Skin epidermis (tissue), 12 donors: ENCODE measurements around the gene PAPPA2.

ENCODE experiments used
- H3K27ac ChIP-seq, 21 experiments: fragments of 200-600 bp; sonication (generic) in 11 of 21; one replicate each; pipeline ENCODE4 v1.5.0; 2020; ENCODE audit warnings: mild to moderate bottlenecking in 3 of 21, inconsistent platforms in 2 of 21, moderate library complexity in 2 of 21
- H3K4me3 ChIP-seq, 7 experiments: fragments of 200-600 bp; sonication (generic) in 2 of 7; one replicate each; pipeline ENCODE4 v1.5.0; 2020; ENCODE audit warnings: inconsistent platforms in 2 of 7, mild to moderate bottlenecking in 2 of 7, moderate library complexity in 1 of 7

PAPPA2 gene

DNA sequence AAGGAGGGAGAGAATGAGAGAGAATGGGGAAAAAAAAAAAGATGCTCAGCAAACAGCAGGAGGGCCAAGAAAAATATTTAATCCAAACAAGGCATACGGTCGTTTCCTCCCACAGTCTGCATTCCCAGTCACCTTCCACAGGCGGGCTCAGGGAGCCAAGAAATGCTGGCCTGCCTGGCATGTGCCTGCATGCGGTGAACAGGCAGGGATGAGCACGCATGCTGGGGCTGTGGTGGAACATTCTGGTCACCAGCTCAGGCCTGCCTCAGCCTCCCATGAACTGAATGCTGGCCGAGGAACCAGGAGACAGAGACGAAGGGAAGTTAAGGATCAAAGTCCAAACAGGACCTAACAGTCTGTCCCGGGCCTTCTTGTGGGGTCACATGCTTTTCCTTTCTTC lies 366.3 kb downstream of the PAPPA2 start:
- Histone ChIP-seq H3K4me3 (no peak overlapping the region), H3K27ac (no peak overlapping the region)

DNA sequence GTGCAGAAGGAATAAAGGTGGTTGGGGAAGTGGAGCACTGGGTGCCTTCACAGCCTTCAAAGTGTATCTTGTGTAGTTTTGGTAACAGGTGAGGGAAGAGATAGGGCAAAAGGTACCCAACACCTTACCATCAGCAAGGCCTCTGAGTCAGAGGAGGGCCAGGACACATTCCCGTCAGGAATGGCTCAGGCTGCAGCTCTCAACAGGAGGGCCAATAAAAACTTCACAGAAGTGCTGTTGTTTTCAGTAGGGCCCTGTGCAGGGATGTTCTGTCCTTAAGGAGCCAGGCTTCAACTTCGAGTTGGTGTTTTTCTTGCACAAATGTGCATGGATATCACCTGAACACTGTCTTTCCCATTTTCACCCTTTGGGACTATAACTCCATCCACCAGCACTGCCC lies 368.2 kb downstream of the PAPPA2 start:
- Histone ChIP-seq H3K27ac (no peak overlapping the region), H3K4me3 (no peak overlapping the region)

DNA sequence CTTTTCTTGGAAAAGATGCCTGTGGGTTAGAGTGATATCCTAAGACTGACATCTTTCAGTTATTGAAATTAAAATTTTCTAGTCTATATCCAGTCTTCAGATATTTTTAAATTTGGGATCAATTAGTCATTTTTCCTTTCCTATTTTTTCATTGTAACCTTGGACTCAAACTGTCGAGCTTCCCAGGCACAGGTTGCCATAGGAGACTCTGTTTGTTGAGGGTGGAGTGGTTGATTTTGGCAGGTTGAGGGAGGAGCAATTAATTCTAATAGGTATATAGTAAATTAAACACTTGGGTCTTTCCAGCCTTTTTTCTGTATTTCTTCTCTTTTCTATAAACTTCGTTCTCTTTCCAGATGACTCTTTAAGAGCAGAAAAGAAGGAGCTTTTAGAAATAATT lies 374.7 kb downstream of the PAPPA2 start:
- no peak overlapping the region for H3K4me3 ChIP-seq

DNA sequence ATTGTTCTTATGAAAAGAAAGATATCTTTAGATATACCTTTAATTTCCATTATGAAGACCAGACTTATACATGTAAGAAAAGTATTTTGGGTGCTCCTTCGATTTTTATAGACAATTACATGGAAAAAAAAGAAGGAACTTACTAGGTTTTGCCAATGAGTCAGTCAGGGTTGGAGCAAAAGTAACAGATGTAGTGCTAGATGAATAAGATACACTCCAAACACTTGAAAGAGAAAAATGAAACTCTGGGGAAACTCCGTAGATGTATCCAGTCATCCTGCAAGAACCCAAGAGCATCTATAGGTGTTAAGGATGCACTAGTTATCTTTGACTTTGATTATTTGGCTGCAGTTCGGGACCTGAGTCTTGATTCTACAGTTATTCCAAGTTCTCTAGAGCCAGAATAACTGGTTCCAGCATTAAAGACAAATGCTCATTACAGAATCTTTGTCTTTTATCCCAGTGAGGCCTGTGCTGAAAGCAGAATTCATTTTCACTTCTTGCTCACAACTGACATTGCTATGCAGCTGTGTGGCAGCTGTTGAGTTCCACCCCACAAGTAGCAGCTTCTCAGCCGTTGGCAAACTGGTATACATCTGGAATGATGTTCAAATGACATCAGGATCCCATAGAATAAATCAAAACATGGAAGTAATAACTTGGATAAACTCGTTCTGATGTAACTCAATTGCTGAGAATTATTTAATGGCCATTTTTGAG lies 375.5 kb downstream of the PAPPA2 start:
- peak overlapping the region in 1 of 21 experiments; percentile 18 for H3K27ac ChIP-seq
- no peak overlapping the region for H3K4me3 ChIP-seq

More for the DNA sequence above, 374.7 kb downstream of the PAPPA2 start:
- peak overlapping the region in 1 of 21 experiments; percentile 18 for H3K27ac ChIP-seq

DNA sequence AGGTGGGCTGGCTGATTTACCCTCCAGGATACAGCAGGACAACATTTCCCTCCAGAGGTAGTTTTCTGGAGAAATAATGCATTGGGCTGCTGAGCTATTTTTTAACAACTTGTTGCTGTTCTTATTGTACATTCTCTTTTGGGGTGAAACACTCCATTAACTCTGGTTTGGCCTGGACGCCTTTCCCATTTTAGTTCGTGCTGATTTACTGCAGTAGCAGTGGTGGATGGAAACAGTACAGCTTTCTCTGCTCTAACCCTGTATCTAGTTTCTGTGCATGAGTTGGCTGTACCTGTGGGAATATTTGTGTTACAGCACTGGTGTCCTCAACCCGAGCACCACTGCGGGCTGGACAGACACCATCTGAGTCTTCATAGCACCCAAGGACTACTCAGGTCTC lies 376.2 kb downstream of the PAPPA2 start:
- no peak overlapping the region for H3K4me3 ChIP-seq
- no peak overlapping the region for H3K27ac ChIP-seq

DNA sequence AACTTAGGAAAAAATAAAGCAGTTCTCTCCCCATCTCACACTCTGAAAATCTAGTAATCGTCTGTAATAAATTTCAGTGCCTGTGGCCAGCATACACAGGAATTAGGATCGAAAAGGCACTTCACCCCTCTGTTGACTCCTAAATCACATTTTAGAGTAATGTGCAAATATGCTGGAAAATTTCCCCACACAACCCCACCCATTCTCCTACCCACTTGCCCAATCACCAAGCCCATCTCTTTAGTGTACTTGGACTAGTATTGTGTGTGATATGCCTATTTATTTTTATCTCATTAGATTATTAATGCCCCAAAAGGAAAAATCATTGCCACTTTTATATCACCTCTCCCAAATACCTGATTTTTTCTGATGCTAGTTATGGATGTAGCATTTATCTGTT lies 378.3 kb downstream of the PAPPA2 start:
- no peak overlapping the region for H3K4me3 ChIP-seq
- H3K27ac ChIP-seq: peak overlapping the region in 1 of 21 experiments; percentile 18

DNA sequence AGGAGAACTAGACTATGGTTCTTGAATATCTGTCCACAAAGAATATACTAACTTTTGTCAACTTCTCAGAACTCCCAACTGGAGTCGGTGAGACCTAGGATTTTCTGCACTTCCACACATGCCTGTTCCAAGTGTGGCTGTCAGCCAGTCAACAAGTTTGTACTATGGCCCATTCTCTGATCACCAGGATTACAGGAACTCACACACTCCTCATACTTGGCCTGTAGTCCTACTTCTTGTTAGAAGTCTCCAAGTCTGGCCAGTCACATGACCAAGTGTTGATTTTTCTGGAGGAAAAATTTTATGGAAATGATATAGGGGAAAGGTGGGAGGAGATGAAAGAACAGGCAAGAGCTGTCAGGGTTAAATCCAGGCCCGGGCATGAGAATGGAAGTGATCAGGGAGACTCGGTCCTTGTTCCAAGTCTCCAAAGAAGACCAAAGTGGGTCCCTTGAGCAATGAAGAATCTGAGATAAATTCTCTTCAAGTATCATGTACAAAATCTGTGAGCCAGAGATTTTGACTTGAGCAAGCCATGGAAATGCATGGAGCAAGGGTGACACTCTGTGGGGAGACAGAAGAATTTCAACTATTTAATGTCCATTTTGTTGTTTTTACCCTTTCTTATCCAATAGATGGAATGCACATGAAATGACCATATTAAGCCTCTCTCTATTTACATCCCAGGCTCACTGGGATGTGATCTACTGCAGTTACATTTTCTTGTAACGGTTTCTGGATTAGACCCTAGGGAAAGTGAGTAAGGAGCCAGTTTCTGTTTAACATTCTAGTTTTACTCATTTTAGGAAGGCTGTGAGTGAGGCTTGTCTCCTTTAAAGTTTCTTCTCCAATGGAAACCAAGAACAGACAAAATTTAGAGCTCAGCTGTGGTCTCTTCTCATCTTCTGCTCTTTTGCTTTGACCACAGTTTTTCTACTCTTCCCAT lies 380.6 kb downstream of the PAPPA2 start:
- Histone ChIP-seq H3K27ac (no peak overlapping the region), H3K4me3 (no peak overlapping the region)

DNA sequence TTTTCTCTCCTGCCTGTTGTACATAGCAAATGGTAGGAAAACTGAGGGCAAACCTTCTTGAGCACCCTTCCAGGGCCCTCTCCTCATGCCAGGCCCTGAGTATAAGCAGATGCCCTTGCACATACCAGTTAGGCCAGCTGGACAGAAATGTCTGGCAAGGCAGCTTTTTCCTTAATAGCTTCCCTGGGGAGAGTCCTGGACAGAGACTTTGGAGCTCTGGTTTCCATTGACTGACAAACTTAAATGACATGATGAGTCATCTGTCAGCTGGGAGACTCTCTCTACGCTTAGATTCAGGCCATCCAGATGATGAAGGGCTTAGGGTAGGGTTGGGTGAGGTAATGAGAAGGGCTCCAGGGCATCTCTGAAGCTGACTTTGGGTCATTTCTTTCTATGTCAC lies 384.1 kb downstream of the PAPPA2 start:
- H3K27ac ChIP-seq: no peak overlapping the region
- no peak overlapping the region for H3K4me3 ChIP-seq

DNA sequence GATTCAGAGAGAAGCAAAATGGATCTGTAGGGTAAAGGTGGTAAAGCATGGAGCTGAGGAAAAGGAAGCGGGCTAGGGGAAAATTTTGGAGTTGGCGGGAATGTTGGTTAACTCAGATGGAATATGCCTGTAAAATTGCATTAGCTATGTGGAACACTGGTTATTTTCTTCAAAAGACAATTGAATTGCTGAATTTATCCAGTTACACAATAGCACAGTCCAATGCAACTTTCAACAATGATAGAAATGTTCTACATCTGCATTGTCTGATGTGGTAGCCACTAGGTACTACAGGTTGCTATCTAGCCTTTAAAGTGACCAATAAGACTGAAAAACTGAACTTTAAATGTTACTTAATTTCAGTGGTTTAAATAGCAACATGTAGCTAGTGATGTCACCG lies 386.3 kb downstream of the PAPPA2 start:
- H3K4me3 ChIP-seq: no peak overlapping the region

DNA sequence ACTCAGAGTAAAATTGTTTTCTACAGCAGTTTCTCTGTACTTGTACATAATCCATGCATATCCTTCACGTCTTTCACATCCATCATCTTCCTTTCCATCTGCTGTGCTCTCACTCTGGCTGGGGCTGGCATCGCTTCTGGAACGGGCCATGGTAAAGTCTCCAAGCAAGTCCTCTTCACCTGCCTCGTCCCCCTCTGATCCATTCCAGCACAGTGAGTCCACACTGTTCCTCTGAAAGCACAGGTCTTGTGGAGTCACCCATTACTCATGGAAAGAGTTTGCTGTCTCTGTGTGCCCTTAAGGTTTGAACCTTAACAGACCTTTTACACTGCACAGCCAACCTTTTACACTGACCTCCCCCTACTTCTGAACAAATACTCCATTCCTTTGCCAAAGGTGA lies 387.9 kb downstream of the PAPPA2 start:
- Histone ChIP-seq H3K27ac (no peak overlapping the region), H3K4me3 (no peak overlapping the region)

More for the DNA sequence above, 386.3 kb downstream of the PAPPA2 start:
- H3K27ac ChIP-seq: no peak overlapping the region

DNA sequence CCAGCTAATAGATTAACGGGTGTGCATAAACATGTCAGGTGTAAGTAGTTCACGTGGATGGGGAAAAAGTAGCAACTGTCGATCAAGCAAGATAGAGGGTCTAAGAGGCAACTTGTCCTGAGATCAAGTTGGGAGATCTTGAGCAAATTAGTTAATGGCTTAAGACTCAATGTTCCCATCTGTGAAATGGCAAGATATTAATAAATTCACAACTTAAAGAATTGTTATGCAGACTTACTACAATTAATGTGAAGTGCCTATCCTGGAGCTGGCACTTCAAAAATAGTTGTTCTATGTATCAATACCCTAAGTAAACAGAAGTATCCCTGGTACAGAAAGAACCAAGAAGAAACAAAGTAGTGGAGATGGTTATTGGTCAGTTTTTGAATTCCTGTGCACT lies 389.1 kb downstream of the PAPPA2 start:
- H3K4me3 ChIP-seq: no peak overlapping the region
- no peak overlapping the region for H3K27ac ChIP-seq

DNA sequence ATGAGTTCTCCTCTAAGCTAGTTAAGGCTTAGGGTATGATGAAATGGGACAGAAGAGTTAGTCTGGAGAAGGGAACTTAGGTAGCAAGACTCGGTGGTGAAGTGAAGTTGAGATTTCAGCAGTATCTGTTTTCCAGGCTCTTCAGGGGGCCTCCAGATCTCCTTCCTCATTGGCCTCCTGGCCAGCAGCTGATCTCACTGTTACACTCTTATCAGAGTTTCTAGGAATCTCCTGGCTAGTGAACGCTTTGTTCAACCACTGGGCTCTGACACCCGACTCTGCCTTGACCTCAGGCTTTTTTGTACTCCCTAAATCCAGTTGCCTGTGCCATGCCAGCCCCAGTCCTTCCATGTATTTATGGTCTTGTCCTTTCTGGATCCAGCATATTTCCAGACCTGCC lies 390.5 kb downstream of the PAPPA2 start:
- no peak overlapping the region for H3K4me3 ChIP-seq
- no peak overlapping the region for H3K27ac ChIP-seq

DNA sequence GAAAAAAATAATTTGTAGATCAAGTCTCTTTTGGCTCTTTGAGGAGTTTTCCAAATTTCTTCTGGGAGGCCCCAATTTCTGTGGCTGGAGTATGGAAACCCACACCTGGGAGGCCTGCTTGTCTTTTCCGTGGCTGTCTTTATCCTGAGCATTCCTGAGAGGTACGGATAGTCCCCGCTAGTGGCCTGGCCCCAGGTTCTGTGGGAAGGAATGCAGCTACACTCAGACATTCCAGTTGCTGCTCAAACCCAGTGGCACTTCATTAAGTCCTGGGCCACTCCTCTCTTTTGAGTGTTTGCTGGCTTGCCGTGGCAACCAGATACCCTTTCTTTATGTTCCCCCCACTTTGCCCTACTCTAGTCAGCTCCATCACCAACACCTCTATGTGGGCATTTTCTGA lies 391.1 kb downstream of the PAPPA2 start:
- H3K4me3 ChIP-seq: no peak overlapping the region
- H3K27ac ChIP-seq: no peak overlapping the region

DNA sequence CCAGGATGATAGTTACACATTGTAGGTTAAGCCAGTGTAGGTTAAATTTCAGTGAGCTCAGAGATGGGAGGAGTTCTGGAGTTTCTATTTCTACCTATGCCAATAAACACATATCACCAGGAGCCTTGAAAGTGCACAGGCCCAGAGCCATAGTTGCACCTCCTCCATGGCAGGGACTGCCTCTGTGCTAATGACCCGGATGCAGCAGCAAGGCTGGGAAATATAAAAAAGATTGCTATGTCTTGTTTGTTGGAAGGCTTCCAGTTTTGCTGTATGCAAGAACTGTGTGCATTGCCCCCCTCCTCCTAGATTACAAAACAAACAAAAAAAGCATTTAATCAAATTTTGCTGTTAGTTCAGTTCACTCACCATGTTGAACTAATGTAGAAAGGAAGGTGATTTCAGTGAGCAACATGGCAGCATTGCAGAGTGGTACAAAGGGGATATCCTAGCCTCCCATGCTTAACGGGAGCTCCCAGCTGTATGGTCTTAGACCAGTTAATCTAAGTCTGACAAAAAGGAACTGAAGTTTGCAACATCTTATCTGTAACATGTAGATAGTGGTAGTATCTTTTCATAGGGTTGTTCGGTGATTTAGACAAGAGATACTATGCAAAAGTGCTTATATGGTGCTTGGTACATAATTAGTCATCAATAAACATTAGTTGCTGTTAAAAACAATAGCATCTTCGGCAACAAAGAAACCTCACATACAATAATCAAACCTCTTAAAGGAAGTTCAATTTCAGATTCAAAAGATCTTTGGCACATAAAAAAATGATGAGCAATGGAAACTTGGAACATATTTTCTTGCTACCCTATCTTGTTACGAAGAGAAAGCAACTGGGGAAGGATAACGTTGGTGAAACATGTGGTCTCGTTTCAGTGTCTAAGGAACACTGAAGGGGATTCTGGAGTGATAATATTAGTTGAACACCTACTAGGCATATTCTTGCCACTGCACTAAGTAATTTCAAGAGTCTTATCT lies 392.1 kb downstream of the PAPPA2 start:
- Histone ChIP-seq H3K27ac (no peak overlapping the region), H3K4me3 (no peak overlapping the region)

DNA sequence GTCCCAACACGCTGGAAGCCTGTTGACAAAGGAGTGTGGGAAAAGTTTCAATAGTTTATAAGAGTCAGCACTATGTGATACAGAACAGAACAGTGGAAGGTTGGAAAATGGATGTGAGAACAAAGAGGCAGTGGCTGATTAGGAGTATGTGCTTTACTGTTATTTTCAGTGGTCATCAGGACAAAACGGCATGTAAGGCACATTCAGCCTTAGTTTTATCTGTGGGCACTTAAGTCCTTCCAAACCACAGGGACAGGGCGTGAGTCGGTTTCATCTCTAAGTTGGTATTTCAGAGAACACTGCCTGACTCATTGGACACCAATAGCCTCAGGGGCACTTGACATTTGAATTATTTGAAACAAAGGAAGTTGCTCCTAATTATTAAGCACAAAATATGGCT lies 394.7 kb downstream of the PAPPA2 start:
- Histone ChIP-seq H3K27ac (no peak overlapping the region), H3K4me3 (no peak overlapping the region)

DNA sequence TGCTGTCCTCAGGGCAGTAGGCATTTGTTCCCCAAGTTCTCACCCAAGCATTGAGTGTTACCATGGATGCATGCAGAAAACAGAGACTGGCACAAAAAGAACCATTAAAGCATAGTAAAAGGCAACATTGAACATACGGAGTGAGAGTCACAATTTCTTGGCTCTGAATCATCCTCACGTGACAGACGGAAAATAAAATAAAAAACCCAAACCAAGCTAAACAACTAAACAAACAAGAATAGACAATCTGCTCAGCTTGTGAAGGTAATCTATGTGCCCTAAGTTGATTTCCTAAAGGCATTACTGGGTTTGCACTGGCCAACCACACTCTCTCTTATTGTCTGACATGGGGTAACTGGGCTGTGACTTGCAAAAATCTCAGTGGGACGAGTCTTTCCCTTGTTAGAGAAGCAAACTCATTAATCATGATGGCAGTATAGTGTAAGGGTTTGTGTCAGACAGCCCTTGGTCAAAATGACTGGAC lies 395.5 kb downstream of the PAPPA2 start:
- Histone ChIP-seq H3K27ac (no peak overlapping the region), H3K4me3 (no peak overlapping the region)

DNA sequence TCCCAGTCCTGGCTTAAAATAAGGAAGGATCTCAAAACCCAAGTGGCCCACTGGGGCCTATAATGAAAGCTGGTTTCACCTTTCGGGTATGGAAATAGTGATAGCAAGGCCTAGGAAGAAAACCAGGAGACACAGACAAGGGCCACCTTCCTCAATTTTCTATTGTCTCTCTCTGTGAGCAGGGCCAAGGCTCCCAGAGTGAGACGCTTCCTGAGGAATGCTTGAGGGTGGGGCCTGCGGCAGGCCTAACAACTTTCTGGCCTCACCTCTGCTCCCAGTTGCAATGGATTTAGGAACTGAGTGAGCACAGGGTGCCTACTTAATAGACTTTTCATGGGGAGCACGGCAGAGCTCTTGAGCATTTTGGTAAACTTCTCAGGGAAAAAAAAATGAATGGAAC lies 400.6 kb downstream of the PAPPA2 start:
- Histone ChIP-seq H3K27ac (no peak overlapping the region), H3K4me3 (no peak overlapping the region)

DNA sequence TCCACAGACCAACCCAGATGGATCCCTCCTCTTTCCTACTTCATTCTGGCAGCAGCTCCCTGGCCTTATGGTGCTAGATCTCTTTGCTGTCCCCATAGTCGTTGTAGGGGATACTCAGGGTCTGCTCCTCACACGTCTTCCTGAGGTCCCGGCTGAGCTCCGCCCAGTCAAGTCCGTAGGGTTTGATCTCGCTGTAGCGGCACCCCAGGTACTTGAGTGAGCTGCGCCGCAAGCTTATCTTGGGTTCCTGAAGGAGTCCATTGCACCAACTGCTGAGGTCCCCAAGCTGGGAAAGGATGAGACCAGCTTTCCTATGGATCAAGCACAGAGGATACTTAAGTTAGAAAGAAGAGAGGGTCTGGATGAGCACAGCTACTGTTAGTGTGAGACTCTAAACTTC lies 401.2 kb downstream of the PAPPA2 start:
- no peak overlapping the region for H3K27ac ChIP-seq
- no peak overlapping the region for H3K4me3 ChIP-seq

DNA sequence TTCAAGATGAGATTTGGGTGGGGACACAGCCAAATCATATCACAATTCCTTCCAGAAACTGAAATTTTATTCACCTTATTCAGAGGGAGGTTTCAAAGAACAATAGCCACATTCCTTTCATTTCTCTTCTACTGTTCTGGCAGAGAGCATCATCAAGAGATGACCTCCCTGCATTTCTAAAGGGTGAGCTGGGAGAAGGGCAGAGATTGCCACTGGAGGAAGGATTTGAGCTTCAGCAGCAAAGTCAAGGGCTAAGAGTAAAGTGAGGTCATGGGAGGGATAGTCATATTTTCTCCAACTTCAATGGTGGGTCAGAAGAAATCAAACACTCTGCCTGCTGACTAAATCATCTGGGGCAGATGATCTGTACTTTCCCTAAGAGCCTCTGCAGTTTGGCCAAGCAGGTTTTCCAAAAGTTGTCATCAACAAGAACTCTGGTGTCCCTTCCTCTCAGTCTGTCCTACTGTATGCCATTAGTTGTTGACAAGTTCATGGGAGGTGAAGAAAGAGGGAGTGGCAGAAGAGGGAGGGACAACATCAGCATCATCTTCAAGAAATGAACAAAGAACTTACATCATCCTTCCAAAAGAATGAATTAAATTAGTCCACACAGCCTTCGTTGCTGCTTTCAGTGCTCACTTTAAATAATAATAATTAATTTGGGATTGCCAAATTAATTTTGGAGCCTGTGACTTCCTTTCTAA lies 403.2 kb downstream of the PAPPA2 start:
- Histone ChIP-seq H3K4me3 (no peak overlapping the region), H3K27ac (no peak overlapping the region)
